DLD1 (cell line): ENCODE results near the gene ESR1.
"Not testable (repeated sequence)": the region's sequence is repeated elsewhere in the genome, so short reads cannot be mapped to it uniquely, and the experiment has no call there.

ENCODE experiments used
- in situ Hi-C: cut with HindIII; loops from 2 replicates; pipeline ENCODE4 v1.10.0; 2017; ENCODE audit warnings: low sequenced_read_pairs

Gene ESR1

GRCh38 chr6:151885234-151885633 lies 77.8 kb downstream of the ESR1 start:
- in situ Hi-C loops, result no loop called here

- in situ Hi-C loops, result no loop called here
Measured at GRCh38 chr6:151891524-151891923, 84.0 kb downstream of the ESR1 start.

- in situ Hi-C loops, result not testable (repeated sequence)
Measured at GRCh38 chr6:151894426-151894825, 86.9 kb downstream of the ESR1 start.

- in situ Hi-C loops, result not testable (repeated sequence)
Measured at GRCh38 chr6:151899221-151899620, 91.7 kb downstream of the ESR1 start.

- in situ Hi-C loops, result not testable (repeated sequence)
Measured at GRCh38 chr6:151899796-151900195, 92.3 kb downstream of the ESR1 start.

- in situ Hi-C loops, result no loop called here
Measured at GRCh38 chr6:151900256-151900655, 92.8 kb downstream of the ESR1 start.

- in situ Hi-C loops, result no loop called here
Measured at GRCh38 chr6:151901009-151901411, 93.5 kb downstream of the ESR1 start.

- in situ Hi-C loops, result no loop called here
Measured at GRCh38 chr6:151904631-151905030, 97.1 kb downstream of the ESR1 start.

- in situ Hi-C loops, result no loop called here
Measured at GRCh38 chr6:151905072-151905471, 97.6 kb downstream of the ESR1 start.

- in situ Hi-C loops, result no loop called here
Measured at GRCh38 chr6:151905854-151906253, 98.4 kb downstream of the ESR1 start.

- in situ Hi-C loops, result no loop called here
Measured at GRCh38 chr6:151911401-151911800, 103.9 kb downstream of the ESR1 start.

- in situ Hi-C loops, result no loop called here
Measured at GRCh38 chr6:151914484-151914883, 107.0 kb downstream of the ESR1 start.

GRCh38 chr6:151916075-151916474 lies 108.6 kb downstream of the ESR1 start:
- in situ Hi-C loops, result no loop called here

GRCh38 chr6:151916680-151917164 lies 109.2 kb downstream of the ESR1 start:
- in situ Hi-C loops, result no loop called here

GRCh38 chr6:151917531-151918329 lies 110.2 kb downstream of the ESR1 start:
- in situ Hi-C loops, result no loop called here

GRCh38 chr6:151940307-151940706 lies 132.8 kb downstream of the ESR1 start:
- in situ Hi-C loops, result no loop called here

- in situ Hi-C loops, result no loop called here
Measured at GRCh38 chr6:151948002-151948743, 140.7 kb downstream of the ESR1 start.

GRCh38 chr6:151958332-151958731 lies 150.8 kb downstream of the ESR1 start:
- in situ Hi-C loops, result no loop called here

GRCh38 chr6:151959086-151959485 lies 151.6 kb downstream of the ESR1 start:
- in situ Hi-C loops, result no loop called here

GRCh38 chr6:151961809-151962208 lies 154.3 kb downstream of the ESR1 start:
- in situ Hi-C loops, result no loop called here

GRCh38 chr6:151962246-151962846 lies 154.9 kb downstream of the ESR1 start:
- in situ Hi-C loops, result no loop called here

- in situ Hi-C loops, result no loop called here
Measured at GRCh38 chr6:151963001-151963400, 155.5 kb downstream of the ESR1 start.
